Activated T-cell treated with anti-CD3 and anti-CD28 coated beads for 48 hours (primary cell): ENCODE results near the gene FAM43A.

Experiments used
- DNase-seq: peaks from one replicate; pipeline ENCODE4 v3.0.0-alpha.2; 2020; ENCODE audit warnings: low read depth

The FAM43A gene

GRCh38 chr3:194685718-194686413 is at the start of gene FAM43A:
Gene FAM43A, plus strand, starts transcription at chr3:194685883. Its CDS starts 944 bp downstream, at chr3:194686827.
- DNase-seq: peak; percentile 77

GRCh38 chr3:194637066-194637465 is 48.6 kb upstream of the FAM43A start:
- DNase-seq: no peak

DNA sequence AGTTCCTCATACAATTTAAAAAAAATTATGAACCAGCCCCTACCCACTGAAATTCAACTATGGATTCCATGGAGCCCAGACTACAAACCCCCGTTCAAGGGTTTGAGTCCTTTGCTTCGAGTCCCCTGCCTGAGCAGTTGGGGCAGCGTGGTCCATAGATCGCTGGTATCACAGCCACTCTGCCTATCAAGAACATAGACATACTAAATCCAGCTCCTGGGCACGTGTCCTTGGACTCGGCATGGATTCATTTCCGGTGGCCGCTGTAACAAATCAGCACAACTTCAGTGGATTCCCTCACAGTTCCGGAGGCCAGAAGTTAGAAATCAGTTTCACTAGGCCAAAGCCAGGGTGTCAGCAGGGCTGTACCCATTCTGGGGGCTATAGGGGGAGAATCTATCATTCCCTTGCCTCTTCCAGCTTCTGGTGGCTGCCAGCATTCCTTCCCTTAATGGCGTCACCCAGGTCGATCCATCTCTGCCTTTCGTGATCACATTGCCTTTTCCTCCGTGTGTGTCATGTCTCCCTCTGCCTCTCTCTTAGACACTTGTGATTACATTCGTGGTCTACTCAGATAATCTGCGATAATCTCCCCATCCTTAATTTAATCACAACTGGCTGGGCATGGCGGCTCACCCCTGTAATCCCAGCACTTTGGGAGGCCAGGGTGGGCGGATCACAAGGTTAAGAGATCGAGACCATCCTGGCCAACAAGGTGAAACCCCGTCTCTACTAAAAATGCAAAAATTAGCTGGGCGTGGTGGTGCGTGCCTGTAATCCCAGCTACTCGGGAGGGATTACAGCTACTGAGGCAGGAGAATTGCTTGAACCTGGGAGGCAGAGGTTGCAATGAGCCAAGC is 47.9 kb upstream of the FAM43A start:
- DNase-seq: no peak

DNA sequence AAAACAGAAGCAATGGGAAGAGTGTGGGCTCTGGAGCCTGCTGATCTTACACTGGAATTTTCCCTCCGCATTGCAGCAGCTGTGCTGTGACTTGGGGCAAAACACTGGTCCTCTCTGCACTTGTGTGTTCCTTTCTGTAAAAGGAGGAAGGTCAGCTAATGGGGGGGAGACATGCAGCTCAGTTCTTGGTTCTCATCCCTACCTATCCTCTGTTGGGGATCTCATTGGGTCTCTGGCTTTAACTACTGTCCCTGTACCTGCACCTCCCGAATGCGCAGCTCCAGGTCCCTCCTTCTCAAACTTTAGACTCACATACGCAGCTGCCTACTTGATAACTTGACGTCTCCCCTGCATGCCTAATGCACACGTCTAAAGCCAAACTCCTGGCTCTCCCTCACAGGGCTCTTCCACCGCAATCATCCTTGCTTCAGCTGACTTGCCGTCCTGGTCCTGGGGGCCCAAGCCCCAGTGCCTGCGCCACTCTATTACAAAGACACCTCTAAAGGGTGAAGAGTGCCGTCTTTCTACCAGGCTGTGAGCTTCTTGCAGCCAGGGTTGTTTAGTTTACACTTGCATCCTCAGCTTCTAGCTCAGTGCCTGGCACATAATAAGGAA is 46.6 kb upstream of the FAM43A start:
- no peak for DNase-seq

- peak; percentile 21 for DNase-seq
These were observed 44.9 kb upstream of the FAM43A start for GRCh38 chr3:194640829-194641228.

- DNase-seq: no peak
These were observed 42.9 kb upstream of the FAM43A start for GRCh38 chr3:194642769-194643168.

- DNase-seq: no peak
These were observed 37.9 kb upstream of the FAM43A start for GRCh38 chr3:194647747-194648146.

GRCh38 chr3:194654443-194654842 is 31.2 kb upstream of the FAM43A start:
- DNase-seq: no peak

DNA sequence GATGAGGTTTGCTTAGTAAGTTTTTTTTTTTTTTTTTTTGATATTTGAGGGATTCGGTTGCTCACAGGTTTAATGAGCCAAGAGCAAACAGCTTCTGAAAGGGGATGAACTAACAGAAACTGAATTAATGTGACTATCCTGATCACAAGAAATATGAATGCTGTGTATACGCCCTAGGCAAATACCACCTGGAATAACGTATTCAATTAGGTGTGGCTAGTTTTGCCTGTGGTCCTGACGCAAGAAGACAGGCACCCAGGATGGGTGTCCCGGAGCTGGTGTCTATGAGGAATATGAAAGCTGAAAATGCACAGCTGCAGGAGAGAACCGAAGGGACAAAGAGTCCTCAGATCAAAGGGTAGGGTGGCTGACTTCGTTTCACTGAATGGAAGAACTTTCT is 28.2 kb upstream of the FAM43A start:
- DNase-seq: no peak

GRCh38 chr3:194658477-194659242 is 27.0 kb upstream of the FAM43A start:
- DNase-seq: no peak

DNA sequence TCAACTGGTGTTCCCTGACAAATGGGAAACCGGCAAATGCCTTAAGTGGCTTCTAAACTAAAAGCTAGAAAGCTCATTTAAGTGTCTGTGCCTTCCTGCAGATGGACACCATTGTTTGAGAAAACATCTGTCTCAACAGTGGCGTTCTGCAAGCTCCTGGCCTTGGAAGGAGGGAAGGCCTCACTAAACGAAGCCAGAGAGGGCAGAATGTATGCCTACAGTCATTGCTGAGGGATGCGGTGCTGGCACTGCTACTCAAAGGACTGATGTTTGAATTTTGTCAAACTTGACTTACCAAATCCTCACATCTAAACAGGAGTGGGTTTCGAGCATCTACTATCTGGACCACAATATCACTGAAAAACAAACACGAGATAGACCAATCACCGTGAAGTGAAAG is 25.9 kb upstream of the FAM43A start:
- DNase-seq: no peak

- no peak for DNase-seq
These were observed 24.3 kb upstream of the FAM43A start for GRCh38 chr3:194661374-194661773.

DNA sequence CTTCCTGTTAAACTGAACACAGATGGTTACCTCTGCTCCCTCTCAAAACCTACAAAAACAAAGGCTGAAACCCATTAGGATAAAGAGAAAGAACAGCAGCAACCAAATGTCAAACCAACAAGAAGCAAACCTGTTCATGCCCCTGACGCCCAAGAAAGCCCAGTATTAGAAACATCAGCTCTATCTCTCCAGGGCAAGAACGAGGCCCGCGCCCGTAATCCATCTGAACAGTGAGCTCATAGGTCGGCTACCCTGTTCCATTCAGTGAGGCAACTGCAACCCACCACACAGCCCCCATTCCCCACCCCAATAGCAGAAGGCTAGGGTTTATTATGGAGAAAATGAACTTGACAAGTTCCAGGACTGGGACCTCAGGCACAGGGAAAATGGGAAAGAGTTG is 23.7 kb upstream of the FAM43A start:
- no peak for DNase-seq

GRCh38 chr3:194664857-194665256 is 20.8 kb upstream of the FAM43A start:
- DNase-seq: no peak

DNA sequence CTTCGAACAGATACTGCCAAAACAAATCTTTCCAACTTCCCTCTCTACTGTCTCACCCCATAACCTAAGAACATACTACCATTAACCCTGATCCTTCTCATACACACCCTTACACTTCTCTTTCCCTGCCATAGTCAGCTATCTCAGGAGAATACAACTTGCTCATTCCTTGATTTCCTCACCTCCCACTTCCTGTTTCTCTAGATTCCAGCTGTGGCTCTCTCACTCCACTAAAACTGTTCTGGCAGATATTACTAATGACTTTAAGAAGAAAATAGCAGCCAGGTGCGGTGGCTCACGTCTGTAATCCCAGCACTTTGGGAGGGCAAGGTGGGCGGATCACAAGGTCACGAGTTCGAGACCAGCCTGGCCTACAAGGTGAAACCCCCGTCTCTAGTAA is 18.3 kb upstream of the FAM43A start:
- DNase-seq: no peak

- no peak for DNase-seq
These were observed 14.2 kb upstream of the FAM43A start for GRCh38 chr3:194671511-194671899.

- DNase-seq: peak; percentile 83
These were observed 13.5 kb upstream of the FAM43A start, which contains the start of gene LSG1 for GRCh38 chr3:194671900-194672808. Gene LSG1, minus strand, starts transcription at chr3:194672191. Its CDS starts 29 bp downstream, at chr3:194672162.

GRCh38 chr3:194672876-194673275 is 12.8 kb upstream of the FAM43A start:
- no peak for DNase-seq

- no peak for DNase-seq
These were observed 11.9 kb upstream of the FAM43A start for GRCh38 chr3:194673761-194674160.

- DNase-seq: peak; percentile 69
These were observed 10.5 kb upstream of the FAM43A start for GRCh38 chr3:194675081-194675640.

DNA sequence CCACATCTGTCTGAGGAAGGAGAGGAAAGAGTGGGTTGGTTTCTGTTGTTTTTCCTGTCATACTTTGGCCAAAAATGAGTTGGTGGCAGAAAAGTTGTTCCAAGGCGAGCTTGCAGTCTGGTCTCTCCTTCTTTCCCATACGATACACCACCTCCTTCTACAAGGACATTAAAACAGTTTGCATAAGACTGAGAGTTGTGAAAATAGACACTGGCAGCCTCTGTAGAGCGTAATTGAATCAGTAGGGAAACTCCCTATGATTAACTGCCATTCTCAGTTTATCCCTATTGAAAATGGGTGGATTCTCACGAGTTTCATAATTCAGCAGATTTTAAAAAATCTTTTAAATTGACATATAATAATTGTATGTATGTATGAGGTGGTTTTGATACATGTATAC is 10.0 kb upstream of the FAM43A start:
- no peak for DNase-seq
